ENCODE data around the gene MARCO. TPM values are rescaled to one million over a fixed set of nuclear protein-coding genes. Genes with fewer than 3 reads are reported as not detected.

MARCO gene
- total RNA-seq, 1 experiment from 2014 or later: not detected

- Mint-ChIP-seq H3K27me3 (ENCODE audit: low read depth) (peaks cover 33% of the 10 kb centered on the region), H3K4me3 (no peak overlapping the region), H3K4me1 (no peaks in the 10 kb centered on the region), H3K36me3 (ENCODE audit: insufficient read depth in 1 of 3, low read depth in 3 of 3) (no peaks in the 10 kb centered on the region; a peak in 1 of 7 replicates), H3K9me3 (no peaks in the 10 kb centered on the region; a peak in 2 of 5 replicates), H3K27ac (no peak overlapping the region)
- no peak overlapping the region for H2AFZ ChIP-seq (ENCODE audit: low read length)
- H4K91ac ChIP-seq (ENCODE audit: insufficient read length, low read depth, low read length): no peak overlapping the region
- no peaks in the 10 kb centered on the region for H3K4me1 ChIP-seq (ENCODE audit: insufficient read depth, low read length)
- no peak overlapping the region for H3K4me2 ChIP-seq (ENCODE audit: insufficient read depth, insufficient read length, low read length)
- H3K79me1 ChIP-seq (ENCODE audit: insufficient read depth, low read depth, low read length, poor library complexity, severe bottlenecking): no peaks in the 10 kb centered on the region
- H3K14ac ChIP-seq (ENCODE audit: insufficient read depth, low read length): no peak overlapping the region
- no peak overlapping the region for H3K4ac ChIP-seq (ENCODE audit: low read depth, low read length)
- H3K23ac ChIP-seq (ENCODE audit: insufficient read length, low read depth, low read length): no peak overlapping the region
- H2BK120ac ChIP-seq (ENCODE audit: low read depth, low read length, poor library complexity, severe bottlenecking): no peak overlapping the region
- H3K9ac ChIP-seq (ENCODE audit: extremely low read depth, insufficient read length, low read length): no peak overlapping the region
- no peak overlapping the region for H4K5ac ChIP-seq (ENCODE audit: insufficient read length, low read depth, low read length)
- no peak overlapping the region for H4K8ac ChIP-seq (replicated peaks; ENCODE audit: insufficient read length, low read depth, low read length)
- no peaks in the 10 kb centered on the region for H3K23me2 ChIP-seq (ENCODE audit: insufficient read length, low read depth, low read length, poor library complexity, severe bottlenecking)
- no peak overlapping the region for H2AK5ac ChIP-seq (ENCODE audit: insufficient read length, low read length)
- H2BK15ac ChIP-seq (ENCODE audit: low read depth, low read length): no peak overlapping the region
- H2BK12ac ChIP-seq (ENCODE audit: insufficient read length, low read depth, low read length): no peak overlapping the region
- no CpG with 5 or more reads among the region's 13 CpGs for WGBS (ENCODE audit: extremely low coverage, insufficient read length, low lambda C conversion rate)
- no peaks in the 10 kb centered on the region for H3K27me3 ChIP-seq (ENCODE audit: insufficient read depth, low read length)
- no peak overlapping the region for H3K18ac ChIP-seq (ENCODE audit: insufficient read length, low read depth, low read length)
- no peak overlapping the region for H2BK20ac ChIP-seq (ENCODE audit: low read depth, low read length, poor library complexity, severe bottlenecking)
- TF ChIP-seq CTCF (conservative IDR thresholded peaks at IDR 0.05): no peak
- H3K27ac ChIP-seq (ENCODE audit: insufficient read length, low read depth, low read length): no peak overlapping the region
- no peak overlapping the region for H3T11ph ChIP-seq (ENCODE audit: low read length)
- no peak overlapping the region for H3K56ac ChIP-seq (ENCODE audit: insufficient read length, low read depth, low read length)
- H4K20me1 ChIP-seq (ENCODE audit: control insufficient read depth, insufficient read depth, insufficient read length): no peaks in the 10 kb centered on the region
- no peak overlapping the region for H2BK5ac ChIP-seq (ENCODE audit: insufficient read length, low read length)
- no peaks in the 10 kb centered on the region for H3K79me2 ChIP-seq (ENCODE audit: insufficient read depth, low read length)
- no peak for DNase-seq
- no peaks in the 10 kb centered on the region for H3K9me3 ChIP-seq (ENCODE audit: control insufficient read depth, low read depth, low read length)
Observed at GRCh38 chr2:118992740-118993391, 50.9 kb downstream of the MARCO start.
